Fibroblast of the aortic adventitia (primary cell): ENCODE data around the gene DRG2. TPM values are rescaled to one million over a fixed set of nuclear protein-coding genes. Genes with fewer than 3 reads are reported as not detected.

Experiments
- DNase-seq: peaks from one replicate; pipeline ENCODE4 v3.0.0-alpha.2; 2010; ENCODE audit warnings: low read depth
- H3K4me3 ChIP-seq: 2 replicates; pipeline ENCODE4 v1.5.1; 2011; ENCODE audit warnings: low read depth, mild to moderate bottlenecking, control low read depth, low read length, moderate library complexity
- total RNA-seq: library from RNA; depleted of rRNA; stranded (reverse); fragments of >200 nt; gene quantifications from 2 replicates; pipeline ENCODE4 v1.2.3, GENCODE V29; 2012; ENCODE audit warnings: low replicate concordance
- TF ChIP-seq, protein P1 (sequence below): IDR thresholded peaks from 2 replicates; pipeline ENCODE4 v1.5.1; 2011; ENCODE audit warnings: mild to moderate bottlenecking, low read length, control low read depth, inconsistent platforms; ENCODE audit not compliant: insufficient read depth

The DRG2 gene
- total RNA-seq, 1 donor, result 25.3 TPM

DNA sequence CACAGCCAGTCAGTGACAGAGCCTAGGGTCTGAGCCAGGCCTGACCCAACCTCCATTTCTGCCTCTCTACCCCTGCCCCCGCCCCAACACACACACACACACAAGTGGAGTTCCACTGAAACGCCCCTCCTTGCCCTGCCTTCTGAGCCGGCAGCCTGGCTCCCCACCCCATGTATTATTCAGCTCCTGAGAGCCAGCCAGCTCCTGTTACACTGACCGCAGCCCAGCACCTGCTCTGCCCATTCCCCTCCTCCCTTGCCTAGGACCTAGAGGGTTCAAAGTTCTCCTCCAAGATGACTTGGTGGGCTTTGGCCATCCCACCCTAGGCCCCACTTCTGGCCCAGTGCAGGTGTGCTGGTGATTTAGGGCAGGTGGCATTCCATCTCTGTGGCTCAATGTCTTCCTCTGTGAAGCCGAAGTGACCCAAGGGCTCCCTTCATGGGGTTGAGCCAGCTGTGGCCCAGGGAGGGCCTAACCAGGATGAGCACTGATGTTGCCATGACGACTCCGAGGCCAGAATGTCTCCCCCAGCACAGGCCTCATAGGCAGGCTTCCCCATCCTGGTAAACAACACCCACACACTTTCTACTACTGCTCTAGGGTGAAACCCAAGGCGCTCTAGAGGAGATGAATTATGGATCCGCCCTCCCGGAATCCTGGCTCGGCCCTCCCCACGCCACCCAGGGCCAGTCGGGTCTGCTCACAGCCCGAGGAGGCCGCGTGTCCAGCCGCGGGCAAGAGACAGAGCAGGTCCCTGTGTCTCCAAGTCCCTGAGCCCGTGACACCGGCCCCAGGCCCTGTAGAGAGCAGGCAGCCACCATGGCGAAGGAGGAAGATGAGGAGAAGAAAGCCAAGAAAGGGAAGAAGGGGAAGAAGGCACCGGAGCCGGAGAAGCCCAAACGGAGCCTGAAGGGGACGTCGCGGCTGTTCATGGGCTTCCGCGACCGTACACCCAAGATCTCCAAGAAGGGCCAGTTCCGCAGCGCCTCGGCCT is 30.5 kb downstream of the DRG2 start:
- no peak overlapping the region for H3K4me3 ChIP-seq
- no peak for DNase-seq
- TF ChIP-seq, protein P1, sequence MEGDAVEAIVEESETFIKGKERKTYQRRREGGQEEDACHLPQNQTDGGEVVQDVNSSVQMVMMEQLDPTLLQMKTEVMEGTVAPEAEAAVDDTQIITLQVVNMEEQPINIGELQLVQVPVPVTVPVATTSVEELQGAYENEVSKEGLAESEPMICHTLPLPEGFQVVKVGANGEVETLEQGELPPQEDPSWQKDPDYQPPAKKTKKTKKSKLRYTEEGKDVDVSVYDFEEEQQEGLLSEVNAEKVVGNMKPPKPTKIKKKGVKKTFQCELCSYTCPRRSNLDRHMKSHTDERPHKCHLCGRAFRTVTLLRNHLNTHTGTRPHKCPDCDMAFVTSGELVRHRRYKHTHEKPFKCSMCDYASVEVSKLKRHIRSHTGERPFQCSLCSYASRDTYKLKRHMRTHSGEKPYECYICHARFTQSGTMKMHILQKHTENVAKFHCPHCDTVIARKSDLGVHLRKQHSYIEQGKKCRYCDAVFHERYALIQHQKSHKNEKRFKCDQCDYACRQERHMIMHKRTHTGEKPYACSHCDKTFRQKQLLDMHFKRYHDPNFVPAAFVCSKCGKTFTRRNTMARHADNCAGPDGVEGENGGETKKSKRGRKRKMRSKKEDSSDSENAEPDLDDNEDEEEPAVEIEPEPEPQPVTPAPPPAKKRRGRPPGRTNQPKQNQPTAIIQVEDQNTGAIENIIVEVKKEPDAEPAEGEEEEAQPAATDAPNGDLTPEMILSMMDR, result no peak

GRCh38 chr17:18119166-18119745 is 31.5 kb downstream of the DRG2 start:
- DNase-seq, result no peak
- H3K4me3 ChIP-seq, result no peak overlapping the region
- TF ChIP-seq, protein P1, result no peak

DNA sequence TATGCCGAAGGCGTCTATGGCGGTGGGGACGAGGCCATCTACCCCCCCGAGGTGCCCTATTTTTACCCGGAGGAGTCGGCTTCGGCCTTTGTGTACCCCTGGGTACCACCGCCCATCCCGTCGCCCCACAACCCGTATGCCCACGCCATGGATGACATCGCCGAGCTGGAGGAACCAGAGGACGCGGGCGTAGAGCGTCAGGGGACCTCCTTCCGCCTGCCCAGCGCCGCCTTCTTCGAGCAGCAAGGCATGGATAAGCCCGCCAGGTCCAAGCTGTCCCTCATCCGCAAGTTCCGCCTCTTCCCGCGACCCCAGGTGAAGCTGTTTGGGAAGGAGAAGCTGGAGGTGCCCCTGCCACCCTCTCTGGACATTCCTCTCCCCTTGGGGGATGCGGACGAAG is 32.2 kb downstream of the DRG2 start:
- TF ChIP-seq, protein P1, result no peak
- no peak overlapping the region for H3K4me3 ChIP-seq
- DNase-seq, result no peak

DNA sequence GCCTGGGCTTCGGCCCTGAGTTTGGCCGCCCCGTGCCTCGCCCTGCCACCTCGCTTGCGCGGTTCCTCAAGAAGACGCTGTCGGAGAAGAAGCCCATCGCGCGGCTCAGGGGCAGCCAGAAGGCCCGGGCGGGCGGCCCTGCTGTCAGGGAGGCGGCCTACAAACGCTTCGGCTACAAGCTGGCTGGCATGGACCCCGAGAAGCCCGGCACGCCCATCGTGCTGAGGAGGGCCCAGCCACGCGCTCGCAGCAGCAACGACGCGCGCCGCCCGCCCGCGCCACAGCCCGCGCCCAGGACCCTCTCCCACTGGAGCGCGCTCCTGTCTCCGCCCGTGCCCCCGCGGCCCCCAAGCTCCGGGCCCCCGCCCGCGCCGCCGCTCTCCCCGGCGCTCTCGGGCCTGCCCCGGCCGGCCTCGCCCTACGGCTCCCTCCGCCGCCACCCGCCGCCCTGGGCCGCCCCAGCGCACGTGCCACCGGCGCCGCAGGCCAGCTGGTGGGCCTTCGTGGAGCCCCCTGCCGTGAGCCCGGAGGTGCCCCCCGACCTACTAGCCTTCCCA is 32.8 kb downstream of the DRG2 start:
- TF ChIP-seq, protein P1, result no peak
- no peak overlapping the region for H3K4me3 ChIP-seq
- no peak for DNase-seq

- H3K4me3 ChIP-seq, result no peak overlapping the region
- no peak for DNase-seq
- TF ChIP-seq, protein P1, result no peak
These were observed 33.6 kb downstream of the DRG2 start for GRCh38 chr17:18121144-18121910.

DNA sequence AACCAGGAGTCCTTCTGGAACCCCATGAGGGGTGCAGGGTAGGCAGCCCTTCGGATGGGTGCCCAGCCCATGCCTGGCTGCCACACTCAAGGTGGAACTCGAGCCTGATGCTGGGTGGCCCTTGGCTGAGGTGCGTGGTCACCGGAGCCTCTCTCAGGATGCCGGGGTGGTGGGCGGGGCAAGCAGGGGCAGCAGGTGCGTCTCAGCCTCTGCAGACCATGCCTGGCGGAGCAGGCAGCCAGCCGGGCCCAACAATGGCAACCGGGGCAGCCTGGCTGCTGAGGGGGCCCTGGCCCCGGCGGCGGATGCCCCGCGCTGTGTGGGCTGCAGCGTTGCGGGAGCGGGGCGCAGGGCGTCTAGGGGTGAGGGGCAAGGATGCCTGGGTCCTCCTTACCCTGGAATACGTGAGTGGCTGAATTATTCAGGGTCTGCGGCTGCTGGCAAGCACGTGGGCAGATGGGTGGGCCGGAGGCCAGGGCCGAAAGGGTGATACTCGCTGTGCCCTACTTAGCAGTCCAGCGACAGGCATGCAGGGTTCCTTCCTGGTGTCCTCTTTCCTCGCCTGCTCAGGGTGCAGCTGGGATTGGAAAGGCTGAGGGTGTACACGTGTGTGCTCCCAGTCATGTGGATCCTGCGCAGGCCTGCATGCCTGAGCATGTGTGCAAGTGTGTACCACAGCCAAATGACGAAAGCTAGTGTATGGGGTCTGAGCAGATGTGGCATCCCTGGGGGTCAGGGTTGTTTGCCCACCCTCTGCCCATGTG is 35.4 kb downstream of the DRG2 start:
- H3K4me3 ChIP-seq, result no peak overlapping the region
- no peak for DNase-seq
- TF ChIP-seq, protein P1, result no peak
